ENCODE results near the gene OR2A12.

DNA sequence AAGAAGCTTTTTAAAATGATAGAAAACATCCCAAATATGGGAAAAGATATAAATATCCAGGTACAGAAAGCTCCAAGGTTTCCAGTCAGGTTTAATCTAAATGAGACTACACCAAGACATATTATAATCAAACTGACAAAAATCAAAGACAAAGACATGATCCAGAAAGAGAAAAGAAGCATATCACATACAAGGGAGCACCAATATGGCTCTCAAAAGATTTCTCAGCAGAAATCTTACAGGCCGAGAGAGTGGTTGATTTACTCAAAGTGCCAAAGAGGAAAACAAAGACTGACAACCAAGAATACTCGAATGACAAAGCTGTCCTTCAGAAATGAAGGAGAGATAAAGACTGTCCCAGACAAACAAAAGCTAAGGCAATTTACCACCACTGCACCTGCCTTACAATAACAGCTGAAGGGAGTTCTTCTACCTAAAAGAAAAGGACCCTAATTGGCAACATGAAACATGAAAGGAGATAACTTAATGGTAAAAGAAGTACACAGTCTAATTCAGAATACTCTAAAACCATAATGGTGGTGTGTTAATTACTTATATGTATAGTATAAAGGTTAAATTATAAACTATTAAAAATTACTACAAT, 62.2 kb downstream of the OR2A12 start:
- TF ChIP-seq POLR2A (IDR thresholded peaks at IDR 0.05), result no peak
- TF ChIP-seq, protein P1, sequence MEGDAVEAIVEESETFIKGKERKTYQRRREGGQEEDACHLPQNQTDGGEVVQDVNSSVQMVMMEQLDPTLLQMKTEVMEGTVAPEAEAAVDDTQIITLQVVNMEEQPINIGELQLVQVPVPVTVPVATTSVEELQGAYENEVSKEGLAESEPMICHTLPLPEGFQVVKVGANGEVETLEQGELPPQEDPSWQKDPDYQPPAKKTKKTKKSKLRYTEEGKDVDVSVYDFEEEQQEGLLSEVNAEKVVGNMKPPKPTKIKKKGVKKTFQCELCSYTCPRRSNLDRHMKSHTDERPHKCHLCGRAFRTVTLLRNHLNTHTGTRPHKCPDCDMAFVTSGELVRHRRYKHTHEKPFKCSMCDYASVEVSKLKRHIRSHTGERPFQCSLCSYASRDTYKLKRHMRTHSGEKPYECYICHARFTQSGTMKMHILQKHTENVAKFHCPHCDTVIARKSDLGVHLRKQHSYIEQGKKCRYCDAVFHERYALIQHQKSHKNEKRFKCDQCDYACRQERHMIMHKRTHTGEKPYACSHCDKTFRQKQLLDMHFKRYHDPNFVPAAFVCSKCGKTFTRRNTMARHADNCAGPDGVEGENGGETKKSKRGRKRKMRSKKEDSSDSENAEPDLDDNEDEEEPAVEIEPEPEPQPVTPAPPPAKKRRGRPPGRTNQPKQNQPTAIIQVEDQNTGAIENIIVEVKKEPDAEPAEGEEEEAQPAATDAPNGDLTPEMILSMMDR (IDR thresholded peaks at IDR 0.05), result no peak
